HepG2 (cell line): Measurements from ENCODE around the gene OSGIN1. TPM values are rescaled to one million over a fixed set of nuclear protein-coding genes. Genes with fewer than 3 reads are reported as not detected.
A peak's percentile ranks its signal among the peaks of the same experiment; 100 is the strongest.

Source experiments
- ATAC-seq: fragments of 200-7000 bp; cut with Tn5 transposase; 3 replicates; pipeline ENCODE4 v1.9.1; 2020; ENCODE audit warnings: mild to moderate bottlenecking, moderate library complexity
- BruUV-seq: library from RNA; stranded (reverse); fragments of 400-500 nt; replicated peaks from 2 replicates; lab custom pipeline; 2021; lab: Mats Ljungman, UMichigan
- CTCF ChIA-PET: fragments of 300-600 bp; formaldehyde crosslinking; extraction: SDS; loops from one replicate; lab custom pipeline; 2021; ENCODE audit warnings: low total read pairs, inconsistent platforms, low intra/inter-chr PET ratio; lab: Yijun Ruan, JAX
- POLR2A ChIA-PET: fragments of 350-600 bp; sonication (Branson Sonifier 250); formaldehyde crosslinking; loops from one replicate; lab custom pipeline; 2020; ENCODE audit warnings: antibody characterized with exemption, inconsistent platforms; lab: Yijun Ruan, JAX
- DNase-seq: peaks from one replicate; pipeline ENCODE4 v3.0.0-alpha.2; 2015; ENCODE audit warnings: low spot score
- FAIRE-seq: peaks from 3 replicates; lab custom pipeline; 2011; peaks lifted over from hg19 to GRCh38; lab: Jason Lieb, UNC
- H2AFZ ChIP-seq: one replicate; pipeline ENCODE4 v1.6.1; 2011; ENCODE audit warnings: low read length, inconsistent platforms
- H3K27ac ChIP-seq: fragments of 300-600 bp; 3 replicates; pipeline ENCODE4 v1.8.0; 2011; ENCODE audit warnings: mixed run types, mild to moderate bottlenecking, mixed read lengths, low read length, inconsistent platforms; ENCODE audit not compliant: insufficient read depth; ENCODE audit errors: extremely low read length
- H3K27me3 ChIP-seq, 2 experiments: fragments of 200-600 bp in 1 of 2; 2 replicates in 1 of 2; 3 replicates in 1 of 2; pipeline versions ENCODE4 v1.6.0 to v1.8.0; 2011; ENCODE audit warnings: low read length in 2 of 2, mild to moderate bottlenecking in 2 of 2, moderate library complexity in 2 of 2, inconsistent platforms in 1 of 2; ENCODE audit not compliant: insufficient read depth in 2 of 2, control insufficient read depth in 1 of 2
- H3K36me3 ChIP-seq, 2 experiments: fragments of 200-600 bp in 1 of 2; replicated peaks in 1 of 2; 2 replicates in 1 of 2; 3 replicates in 1 of 2; pipeline versions ENCODE4 v1.5.1 to v1.8.0; 2011; ENCODE audit warnings: low read length in 2 of 2, inconsistent platforms in 1 of 2; ENCODE audit not compliant: insufficient read depth in 2 of 2, control insufficient read depth in 1 of 2
- H3K4me1 ChIP-seq: 2 replicates; pipeline ENCODE4 v1.5.1; 2012; ENCODE audit warnings: low read length, inconsistent platforms; ENCODE audit not compliant: insufficient read depth
- H3K4me2 ChIP-seq: 2 replicates; pipeline ENCODE4 v1.6.0; 2011; ENCODE audit warnings: low read depth, low read length, inconsistent platforms
- H3K4me3 ChIP-seq, 3 experiments: fragments of 200-600 bp in 1 of 3; sonication (generic), shearing (Covaris generic) in 1 of 3; replicated peaks in 1 of 3; 2 replicates each; pipeline ENCODE4 v1.5.1; 2011 to 2016; ENCODE audit warnings: low read length in 3 of 3, inconsistent platforms in 2 of 3, low read depth in 2 of 3, mild to moderate bottlenecking in 2 of 3, control low read depth in 1 of 3, mixed read lengths in 1 of 3; ENCODE audit not compliant: insufficient read depth in 1 of 3
- H3K79me2 ChIP-seq: one replicate; pipeline ENCODE4 v1.6.1; 2011; ENCODE audit warnings: low read length, inconsistent platforms; ENCODE audit not compliant: insufficient read depth
- H3K9ac ChIP-seq: 2 replicates; pipeline ENCODE4 v1.6.0; 2011; ENCODE audit warnings: mild to moderate bottlenecking, low read depth, low read length, inconsistent platforms; ENCODE audit not compliant: insufficient read depth
- H3K9me3 ChIP-seq: 2 replicates; pipeline ENCODE4 v1.5.1; 2012; ENCODE audit warnings: mild to moderate bottlenecking, low read length
- H4K20me1 ChIP-seq: 2 replicates; pipeline ENCODE4 v1.6.0; 2011; ENCODE audit warnings: inconsistent platforms, mild to moderate bottlenecking, low read length, moderate library complexity; ENCODE audit not compliant: insufficient read depth
- AHR ChIP-seq: IDR thresholded peaks from 2 replicates; pipeline ENCODE4 v1.6.1; 2018; ENCODE audit warnings: missing genetic modification reagents, missing compliant biosample characterization
- CHD2 ChIP-seq: IDR thresholded peaks from 2 replicates; pipeline ENCODE4 v1.6.1; 2011; ENCODE audit warnings: low read depth, low read length, improper control_type of control experiment
- GLI4 ChIP-seq: sonication (generic); formaldehyde crosslinking; IDR thresholded peaks from 2 replicates; pipeline ENCODE4 v1.5.1; 2020; ENCODE audit warnings: missing genetic modification reagents, mild to moderate bottlenecking, moderate library complexity, borderline replicate concordance
- HNF1B ChIP-seq: sonication (generic); formaldehyde crosslinking; IDR thresholded peaks from 2 replicates; pipeline ENCODE4 v1.5.1; 2020; ENCODE audit warnings: mild to moderate bottlenecking, moderate library complexity, missing genetic modification reagents
- HNRNPL ChIP-seq: fragments of 200-400 bp; formaldehyde crosslinking; IDR thresholded peaks from 2 replicates; pipeline ENCODE4 v1.6.1; 2017; ENCODE audit warnings: mild to moderate bottlenecking, low read depth, low read length
- HNRNPLL ChIP-seq: fragments of 200-400 bp; formaldehyde crosslinking; IDR thresholded peaks from 2 replicates; pipeline ENCODE4 v1.6.1; 2017; ENCODE audit warnings: mild to moderate bottlenecking, low read depth, low read length; ENCODE audit not compliant: poor library complexity, severe bottlenecking
- KLF11 ChIP-seq: IDR thresholded peaks from 2 replicates; pipeline ENCODE4 v1.6.1; 2016; ENCODE audit warnings: missing compliant biosample characterization
- LBX2 ChIP-seq: sonication (generic); formaldehyde crosslinking; IDR thresholded peaks from 2 replicates; pipeline ENCODE4 v1.5.0; 2020; ENCODE audit warnings: missing genetic modification reagents, mild to moderate bottlenecking, borderline replicate concordance
- NFRKB ChIP-seq: fragments of 450-650 bp; IDR thresholded peaks from 2 replicates; pipeline ENCODE4 v1.6.1; 2017
- RCOR2 ChIP-seq: IDR thresholded peaks from 2 replicates; pipeline ENCODE4 v1.6.1; 2016; ENCODE audit warnings: missing biosample characterization, missing genetic modification reagents
- SRSF1 ChIP-seq: fragments of 200-400 bp; formaldehyde crosslinking; optimal IDR thresholded peaks from 2 replicates; pipeline ENCODE3; 2017; ENCODE audit warnings: mild to moderate bottlenecking, low read depth, low read length, moderate library complexity
- SRSF9 ChIP-seq: fragments of 200-400 bp; formaldehyde crosslinking; IDR thresholded peaks from 2 replicates; pipeline ENCODE4 v1.6.1; 2018; ENCODE audit warnings: borderline replicate concordance, mild to moderate bottlenecking, low read depth, low read length; ENCODE audit not compliant: insufficient read depth, poor library complexity, severe bottlenecking
- THAP9 ChIP-seq: sonication (generic); formaldehyde crosslinking; IDR thresholded peaks from 2 replicates; pipeline ENCODE4; 2020; ENCODE audit warnings: missing genetic modification reagents, mild to moderate bottlenecking, borderline replicate concordance
- ZNF10 ChIP-seq: sonication (generic); formaldehyde crosslinking; IDR thresholded peaks from 2 replicates; pipeline ENCODE4 v1.4.0; 2020; ENCODE audit warnings: mild to moderate bottlenecking, low read depth, missing genetic modification reagents, borderline replicate concordance
- ZNF34 ChIP-seq: sonication (generic); formaldehyde crosslinking; IDR thresholded peaks from 2 replicates; pipeline ENCODE4 v1.4.0; 2020; ENCODE audit warnings: mild to moderate bottlenecking, missing genetic modification reagents, borderline replicate concordance
- ZNF431 ChIP-seq: sonication (generic); formaldehyde crosslinking; IDR thresholded peaks from 2 replicates; pipeline ENCODE4 v1.9.0; 2022; ENCODE audit warnings: missing genetic modification reagents, low read depth, mild to moderate bottlenecking, borderline replicate concordance
- ZNF709 ChIP-seq: sonication (generic); formaldehyde crosslinking; IDR thresholded peaks from 2 replicates; pipeline ENCODE4 v1.5.0; 2020; ENCODE audit warnings: mild to moderate bottlenecking, missing genetic modification reagents
- ZNF768 ChIP-seq: sonication (generic); formaldehyde crosslinking; IDR thresholded peaks from 2 replicates; pipeline ENCODE4 v1.4.0; 2020; ENCODE audit warnings: missing genetic modification reagents
- ZNF879 ChIP-seq: sonication (generic); formaldehyde crosslinking; IDR thresholded peaks from 2 replicates; pipeline ENCODE4 v1.8.1; 2023; ENCODE audit warnings: missing genetic modification reagents
- WGBS: methylation state at CpG from one replicate; pipeline ENCODE4 v1.1.6; 2017; ENCODE audit warnings: low lambda C conversion rate; 5-methylcytosine and 5-hydroxymethylcytosine counted together
- in situ Hi-C: cut with HindIII; loops from 2 replicates; pipeline ENCODE4 v1.10.0; 2017; ENCODE audit warnings: low pct_unique_long_range_greater_than_20kb; ENCODE audit not compliant: extremely low pct_ligation_motif_present
- intact Hi-C: fragments of 100-400 bp; cut with micrococcal nuclease; formaldehyde crosslinking; loops from one replicate; pipeline ENCODE4 v1.10.0; 2022; ENCODE audit not compliant: unreplicated experiment
- polyA plus RNA-seq, 8 experiments: library from polyadenylated mRNA; depleted of rRNA in 3 of 8; stranded (reverse) in 7 of 8; unstranded in 1 of 8; fragments of >200 nt; fragmentation: Illumina TruSeq in 4 of 8; extraction: Trizol in 4 of 8; gene quantifications; 2 replicates each; pipeline versions ENCODE4 v1.2.1 to v1.2.3, GENCODE V29; 2011 to 2016; ENCODE audit warnings: low read depth in 4 of 8, missing spikeins in 1 of 8, mixed read lengths in 1 of 8; ENCODE audit not compliant: insufficient read depth in 1 of 8
- total RNA-seq, 5 experiments: library from RNA; depleted of rRNA; stranded (reverse); fragments of >200 nt; fragmentation: Illumina TruSeq; extraction: Trizol; gene quantifications; 2 replicates each; pipeline ENCODE4 v1.2.3, GENCODE V29; 2016; ENCODE audit warnings: low read depth in 1 of 5

Gene OSGIN1
- total and polyA plus RNA-seq, 2 of the 13 experiments (the other 11 are each of a cell fraction or from before 2014, with no cell fraction given): 20.5 to 27.1 TPM

GRCh38 chr16:83945587-83945986 is 7.5 kb upstream of the OSGIN1 start (continued):
- TF ChIP-seq SRSF1 (no peak), ZNF34 (CRISPR knock-in tag) (no peak), ZNF431 (CRISPR knock-in tag) (no peak), NFRKB (no peak), GLI4 (CRISPR knock-in tag) (no peak), CHD2 (no peak)

GRCh38 chr16:83946154-83946780 is 6.8 kb upstream of the OSGIN1 start:
- ATAC-seq: no peak
- FAIRE-seq: no peak
- H3K4me1 ChIP-seq: peaks cover 97% of the 10 kb centered on the region
- no peak overlapping the region for H3K9ac ChIP-seq
- H3K27me3 ChIP-seq: peaks cover 0 to 3% of the 10 kb centered on the region in 2 experiments; a peak in 1 of 5 replicates
- BruUV-seq: no TSS peak
- no peaks in the 10 kb centered on the region for H3K36me3 ChIP-seq
- 74% methylated on average over 24 of the region's 24 CpGs for WGBS
- DNase-seq: no peak
- POLR2A ChIA-PET: no interaction called here
- in situ Hi-C loops (no loop called here), intact Hi-C loops (no loop called here)
- H3K79me2 ChIP-seq: no peaks in the 10 kb centered on the region
- no peak overlapping the region for H2AFZ ChIP-seq
- peak overlapping the region; percentile 55 for H3K4me2 ChIP-seq
- CTCF ChIA-PET: no interaction called here
- no peaks in the 10 kb centered on the region for H4K20me1 ChIP-seq
- no peak overlapping the region for H3K27ac ChIP-seq
- peak overlapping the region in 1 of 3 experiments; percentile 30; a peak in 1 of 6 replicates for H3K4me3 ChIP-seq
- H3K9me3 ChIP-seq: no peaks in the 10 kb centered on the region
- peak; percentile 98 for TF ChIP-seq ZNF768
- TF ChIP-seq LBX2 (CRISPR knock-in tag): no peak
- no peak for TF ChIP-seq HNF1B (CRISPR knock-in tag)
- no peak for TF ChIP-seq KLF11 (CRISPR knock-in tag)
- TF ChIP-seq HNRNPL: 0 out of 2 replicates have a peak, but pooled peaks have one; percentile 18
- peak; percentile 13 for TF ChIP-seq SRSF1
- no peak for TF ChIP-seq ZNF709 (CRISPR knock-in tag)
- no peak for TF ChIP-seq ZNF10 (CRISPR knock-in tag)
- no peak for TF ChIP-seq RCOR2 (CRISPR knock-in tag)
- TF ChIP-seq THAP9 (CRISPR knock-in tag): no peak
- no peak for TF ChIP-seq SRSF9
- no peak for TF ChIP-seq AHR
- peak; percentile 13 for TF ChIP-seq HNRNPLL
- TF ChIP-seq ZNF879: no peak
